SK-N-SH treated with all-trans-retinoic acid at 6 μM for 48 hours (cell line): Measurements from ENCODE around the gene NECAB3.

ENCODE experiments used
- BACH2 ChIP-seq: fragments of 250-450 bp; sonication (Bioruptor Pico); IDR thresholded peaks from 2 replicates; pipeline ENCODE4 v1.9.0; 2021; ENCODE audit warnings: mild to moderate bottlenecking, borderline replicate concordance
- CSDC2 ChIP-seq: fragments of 250-450 bp; sonication (Bioruptor Pico); IDR thresholded peaks from 2 replicates; pipeline ENCODE4 v1.5.0; 2020; ENCODE audit warnings: mild to moderate bottlenecking, moderate library complexity
- CSRNP3 ChIP-seq: fragments of 250-450 bp; sonication (Bioruptor Pico); IDR thresholded peaks from 2 replicates; pipeline ENCODE4 v1.5.1; 2021; ENCODE audit warnings: mild to moderate bottlenecking, moderate library complexity
- GLIS3 ChIP-seq: fragments of 250-450 bp; sonication (Bioruptor Pico); IDR thresholded peaks from 2 replicates; pipeline ENCODE4 v1.5.0; 2020; ENCODE audit warnings: mild to moderate bottlenecking, moderate library complexity
- PATZ1 ChIP-seq: fragments of 250-450 bp; sonication (Bioruptor Pico); IDR thresholded peaks from 2 replicates; pipeline ENCODE4 v1.8.0; 2020; ENCODE audit warnings: mild to moderate bottlenecking, moderate library complexity, borderline replicate concordance
- POU6F1 ChIP-seq: fragments of 250-450 bp; sonication (Bioruptor Pico); IDR thresholded peaks from 2 replicates; pipeline ENCODE4 v1.8.0; 2021; ENCODE audit warnings: low read depth, mild to moderate bottlenecking, moderate library complexity, borderline replicate concordance
- TOX ChIP-seq: fragments of 250-450 bp; sonication (Bioruptor Pico); IDR thresholded peaks from 2 replicates; pipeline ENCODE4 v1.8.0; 2021; ENCODE audit warnings: mild to moderate bottlenecking, moderate library complexity, borderline replicate concordance
- ZFP30 ChIP-seq: fragments of 450-650 bp; formaldehyde crosslinking; IDR thresholded peaks from 2 replicates; pipeline ENCODE4 v1.5.0; 2022; ENCODE audit warnings: mild to moderate bottlenecking, moderate library complexity

- no peak for TF ChIP-seq GLIS3 (CRISPR knock-in tag)
- TF ChIP-seq CSRNP3 (CRISPR knock-in tag): no peak
- no peak for TF ChIP-seq PATZ1 (CRISPR knock-in tag)
- TF ChIP-seq TOX (CRISPR knock-in tag): no peak
- no peak for TF ChIP-seq BACH2 (CRISPR knock-in tag)
- TF ChIP-seq CSDC2: no peak
- no peak for TF ChIP-seq ZFP30 (CRISPR knock-in tag)
- no peak for TF ChIP-seq POU6F1
These were observed 19.1 kb upstream of the NECAB3 start for GRCh38 chr20:33693289-33693688.
